Measurements from ENCODE around the gene ITFG2. TPM values are rescaled to one million over a fixed set of nuclear protein-coding genes. Genes with fewer than 3 reads are reported as not detected.

Gene ITFG2
- total and polyA plus RNA-seq, 10 of the 15 experiments (the other 5 are each of a cell fraction or from before 2014, with no cell fraction given), result 21.2 to 39.5 (median 25.9) TPM

- TF ChIP-seq MEF2B (IDR thresholded peaks at IDR 0.05; ENCODE audit: partially characterized antibody, poor library complexity, severe bottlenecking), result no peak
- TF ChIP-seq PML (IDR thresholded peaks at IDR 0.05; ENCODE audit: low read length), result no peak
Observed at GRCh38 chr12:2833810-2834209, 21.3 kb downstream of the ITFG2 start (continued).

GRCh38 chr12:2834581-2835491, 22.4 kb downstream of the ITFG2 start, which contains the start of gene NRIP2:
Gene NRIP2, minus strand, starts transcription at chr12:2835035. Its CDS starts 52 bp downstream, at chr12:2834983.
- Histone ChIP-seq H3K4me1 (ENCODE audit: control insufficient read depth, insufficient read depth, low read length) (no peaks in the 10 kb centered on the region), H3K9me3 (replicated peaks; ENCODE audit: control insufficient read depth, insufficient read depth, low read length) (no peaks in the 10 kb centered on the region), H3K27ac (ENCODE audit: control insufficient read depth, insufficient read depth) (no peak within 1 kb of the TSS), H4K20me1 (ENCODE audit: control insufficient read depth, insufficient read depth) (no peaks in the 10 kb centered on the region), H3K4me3 (no peak within 1 kb of the TSS), H3K4me2 (ENCODE audit: control insufficient read depth, insufficient read depth) (no peak within 1 kb of the TSS), H3K36me3 (ENCODE audit: control insufficient read depth in 2 of 2, insufficient read depth in 2 of 2, low read length in 1 of 2) (peaks cover 0 to 2% of the 10 kb centered on the region in 2 experiments; a peak in 3 of 4 replicates), H3K9ac (ENCODE audit: control insufficient read depth, insufficient read depth, low read length) (no peak within 1 kb of the TSS), H2AFZ (ENCODE audit: control insufficient read depth, low read depth, low read length) (no peak within 1 kb of the TSS), H3K79me2 (ENCODE audit: control insufficient read depth, insufficient read depth, low read length) (no peaks in the 10 kb centered on the region), H3K27me3 (replicated peaks in 1 of 2; ENCODE audit: control insufficient read depth in 2 of 2, insufficient read depth in 2 of 2, low read length in 1 of 2) (no peaks in the 10 kb centered on the region)
- DNase-seq (ENCODE audit: low read depth, low spot score) (no peak), ATAC-seq (no peak), FAIRE-seq (no peak)
- ChIA-PET RAD21 (ENCODE audit: unreplicated experiment) (no interaction called here), CTCF (no interaction called here), SMC1A (ENCODE audit: uncharacterized antibody, unreplicated experiment) (no interaction called here), POLR2A (no interaction called here)
- BruUV-seq (replicated peaks), result no TSS peak
- intact Hi-C loops (cut with micrococcal nuclease; ENCODE audit: unreplicated experiment), result no loop called here
- in situ Hi-C loops (cut with MboI), result no loop called here
- 79% methylated on average over 29 of the region's 32 CpGs for WGBS (ENCODE audit: insufficient coverage, insufficient replicate concordance, low lambda C conversion rate, missing lambda C conversion rate)
- TF ChIP-seq BMI1 (IDR thresholded peaks at IDR 0.05; ENCODE audit: borderline replicate concordance) (no peak), HCFC1 (IDR thresholded peaks at IDR 0.05; ENCODE audit: low read length) (no peak), KDM1A (IDR thresholded peaks at IDR 0.05; ENCODE audit: borderline replicate concordance) (no peak), IRF3 (IDR thresholded peaks at IDR 0.05) (no peak), PML (IDR thresholded peaks at IDR 0.05; ENCODE audit: low read length) (no peak), JUNB (IDR thresholded peaks at IDR 0.05) (no peak), CHD2 (IDR thresholded peaks at IDR 0.05; ENCODE audit: borderline replicate concordance, low read depth, low read length) (no peak)

All from GM12878 (cell line).